Loucy (cell line): ENCODE measurements around the gene MACC1.

ENCODE experiments used
- H2AFZ ChIP-seq: fragments of 200-600 bp; sonication (generic); 2 replicates; pipeline ENCODE4 v1.6.0; 2016; ENCODE audit warnings: antibody characterized with exemption, mild to moderate bottlenecking, low read length, moderate library complexity
- H3F3A ChIP-seq: fragments of 200-600 bp; 2 replicates; pipeline ENCODE4 v1.6.0; 2016; ENCODE audit warnings: antibody characterized with exemption, low read depth, mild to moderate bottlenecking
- H3K27me3 ChIP-seq: fragments of 200-600 bp; sonication (generic); 2 replicates; pipeline ENCODE4 v1.6.1; 2014; ENCODE audit warnings: low read length, mild to moderate bottlenecking; ENCODE audit not compliant: insufficient read depth, poor library complexity, severe bottlenecking
- H3K36me3 ChIP-seq: fragments of 200-600 bp; sonication (generic); 2 replicates; pipeline ENCODE4 v1.6.1; 2016; ENCODE audit warnings: low read length; ENCODE audit not compliant: insufficient read depth
- H3K4me1 ChIP-seq: fragments of 200-600 bp; sonication (generic); 2 replicates; pipeline ENCODE4 v1.5.1; 2014; ENCODE audit warnings: low read length, mild to moderate bottlenecking; ENCODE audit not compliant: insufficient read depth, poor library complexity, severe bottlenecking
- H3K4me2 ChIP-seq: fragments of 200-600 bp; sonication (generic); 2 replicates; pipeline ENCODE4 v1.6.0; 2014; ENCODE audit warnings: antibody characterized with exemption, low read length, low read depth, mild to moderate bottlenecking; ENCODE audit not compliant: poor library complexity, severe bottlenecking
- H3K4me3 ChIP-seq: fragments of 200-600 bp; sonication (generic); 2 replicates; pipeline ENCODE4 v1.5.1; 2014; ENCODE audit warnings: low read length, mild to moderate bottlenecking, mixed read lengths; ENCODE audit not compliant: poor library complexity, severe bottlenecking
- H3K79me2 ChIP-seq: fragments of 200-600 bp; sonication (generic); 2 replicates; pipeline ENCODE4 v1.6.1; 2014; ENCODE audit warnings: low read length; ENCODE audit not compliant: insufficient read depth
- H3K9ac ChIP-seq: fragments of 200-600 bp; sonication (generic); 2 replicates; pipeline ENCODE4 v1.6.0; 2014; ENCODE audit warnings: mild to moderate bottlenecking, low read depth, low read length, moderate library complexity; ENCODE audit not compliant: poor library complexity, severe bottlenecking
- H3K9me2 ChIP-seq: fragments of 200-600 bp; sonication (generic); replicated peaks from 2 replicates; pipeline ENCODE4 v1.6.1; 2016; ENCODE audit warnings: low read depth, low read length, mixed read lengths
- H3K9me3 ChIP-seq: fragments of 200-600 bp; sonication (generic); 2 replicates; pipeline ENCODE4 v1.6.1; 2014; ENCODE audit warnings: mild to moderate bottlenecking, antibody characterized with exemption, low read length, low read depth; ENCODE audit not compliant: insufficient read depth
- H4K20me1 ChIP-seq: fragments of 200-600 bp; sonication (generic); 2 replicates; pipeline ENCODE4 v1.6.0; 2014; ENCODE audit warnings: antibody characterized with exemption, low read length, mild to moderate bottlenecking; ENCODE audit not compliant: insufficient read depth, poor library complexity, severe bottlenecking
- CTCF ChIP-seq: fragments of 200-600 bp; sonication (generic); conservative IDR thresholded peaks from 2 replicates; pipeline ENCODE4 v1.5.1; 2014; ENCODE audit warnings: mild to moderate bottlenecking, antibody characterized with exemption, low read length
- EZH2phosphoT487 ChIP-seq: fragments of 200-600 bp; IDR thresholded peaks from 2 replicates; pipeline ENCODE4 v1.6.1; 2018; ENCODE audit warnings: antibody characterized with exemption, mild to moderate bottlenecking, moderate library complexity, borderline replicate concordance

MACC1 gene

GRCh38 chr7:20217193-20217948, at the start of gene MACC1:
TSS of gene MACC1 (minus strand) at chr7:20217384. CDS start at chr7:20161862, 55,522 bp downstream.
- Histone ChIP-seq H3K4me3 (peak within 1 kb of the TSS; percentile 75), H2AFZ (peak within 1 kb of the TSS; percentile 89)
- TF ChIP-seq EZH2phosphoT487: no peak
- peak; percentile 53 for TF ChIP-seq CTCF

GRCh38 chr7:20264623-20265022, 47.4 kb upstream of the MACC1 start:
- Histone ChIP-seq H3K27me3 (no peaks in the 10 kb centered on the region), H3K9me3 (no peaks in the 10 kb centered on the region), H3K36me3 (no peaks in the 10 kb centered on the region), H3F3A (no peaks in the 10 kb centered on the region), H2AFZ (peak overlapping the region; percentile 42; the same call in 1 of the 2 replicates), H3K9ac (no peak overlapping the region), H3K9me2 (no peaks in the 10 kb centered on the region), H3K4me2 (no peak overlapping the region), H3K4me3 (no peak overlapping the region), H4K20me1 (no peaks in the 10 kb centered on the region), H3K4me1 (peaks cover 6% of the 10 kb centered on the region), H3K79me2 (no peaks in the 10 kb centered on the region)
- TF ChIP-seq EZH2phosphoT487 (no peak), CTCF (no peak)

More at GRCh38 chr7:20217193-20217948, at the start of gene MACC1:
- Histone ChIP-seq H3F3A (no peaks in the 10 kb centered on the region), H3K79me2 (no peaks in the 10 kb centered on the region), H3K27me3 (no peaks in the 10 kb centered on the region), H3K9ac (peak within 1 kb of the TSS; percentile 61), H3K4me2 (peak within 1 kb of the TSS; percentile 73), H3K9me3 (no peaks in the 10 kb centered on the region), H3K4me1 (peaks cover 43% of the 10 kb centered on the region), H4K20me1 (no peaks in the 10 kb centered on the region), H3K36me3 (no peaks in the 10 kb centered on the region), H3K9me2 (no peaks in the 10 kb centered on the region)

- H3K79me2 ChIP-seq: no peaks in the 10 kb centered on the region
- H3K4me3 ChIP-seq: no peak overlapping the region
- H3K27me3 ChIP-seq: no peaks in the 10 kb centered on the region
- no peak overlapping the region for H3K9ac ChIP-seq
- H3K9me3 ChIP-seq: no peaks in the 10 kb centered on the region
- H3K9me2 ChIP-seq: no peaks in the 10 kb centered on the region
- no peak overlapping the region for H3K4me2 ChIP-seq
- H4K20me1 ChIP-seq: no peaks in the 10 kb centered on the region
- H3K4me1 ChIP-seq: no peaks in the 10 kb centered on the region
- H3F3A ChIP-seq: no peaks in the 10 kb centered on the region
- H2AFZ ChIP-seq: no peak overlapping the region
- H3K36me3 ChIP-seq: no peaks in the 10 kb centered on the region
- TF ChIP-seq EZH2phosphoT487 (no peak), CTCF (no peak)
Measured at GRCh38 chr7:20260223-20260622, 43.0 kb upstream of the MACC1 start.
